ENCODE results near the gene CYS1. TPM values are rescaled to one million over a fixed set of nuclear protein-coding genes. Genes with fewer than 3 reads are reported as not detected.
"Not testable (repeated sequence)": the region's sequence is repeated elsewhere in the genome, so short reads cannot be mapped to it uniquely, and the experiment has no call there.

CYS1 gene
- total RNA-seq, 3 donors from 2014 or later = 0.58 to 5.1 (median 0.98) TPM

DNA sequence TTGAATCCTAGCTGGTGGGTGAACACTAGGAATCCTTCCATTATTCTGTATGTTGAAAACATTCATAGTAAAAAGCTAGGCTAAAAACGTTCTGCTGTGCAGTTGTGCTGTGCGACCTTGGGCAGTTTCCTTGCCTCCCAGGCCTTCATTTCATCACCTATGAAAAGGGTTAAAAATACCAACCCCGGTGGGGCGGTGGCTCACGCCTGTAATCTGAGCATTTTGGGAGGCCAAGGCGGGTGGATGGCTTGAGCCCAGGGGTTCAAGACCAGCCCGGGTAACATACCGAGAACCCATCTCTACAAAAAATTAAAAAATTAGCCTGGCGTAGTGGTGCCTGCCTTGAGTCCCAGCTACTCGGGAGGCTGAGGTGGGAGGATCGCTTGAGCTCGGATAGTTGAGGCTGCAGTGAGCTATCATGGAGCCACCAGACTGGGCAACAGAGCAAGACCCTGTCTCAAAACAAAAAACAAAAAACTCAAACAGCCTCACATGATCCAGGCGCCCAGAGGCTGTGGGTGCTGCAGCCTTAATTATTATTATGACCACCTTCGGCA is 39.5 kb upstream of the CYS1 start:
- peaks cover 33% of the 10 kb centered on the region for H3K4me1 ChIP-seq (ENCODE audit: low read depth)
- DNase-seq (peak in 1 of 3 donors; percentile 39), ATAC-seq (no peak)
- TF ChIP-seq, protein P1, sequence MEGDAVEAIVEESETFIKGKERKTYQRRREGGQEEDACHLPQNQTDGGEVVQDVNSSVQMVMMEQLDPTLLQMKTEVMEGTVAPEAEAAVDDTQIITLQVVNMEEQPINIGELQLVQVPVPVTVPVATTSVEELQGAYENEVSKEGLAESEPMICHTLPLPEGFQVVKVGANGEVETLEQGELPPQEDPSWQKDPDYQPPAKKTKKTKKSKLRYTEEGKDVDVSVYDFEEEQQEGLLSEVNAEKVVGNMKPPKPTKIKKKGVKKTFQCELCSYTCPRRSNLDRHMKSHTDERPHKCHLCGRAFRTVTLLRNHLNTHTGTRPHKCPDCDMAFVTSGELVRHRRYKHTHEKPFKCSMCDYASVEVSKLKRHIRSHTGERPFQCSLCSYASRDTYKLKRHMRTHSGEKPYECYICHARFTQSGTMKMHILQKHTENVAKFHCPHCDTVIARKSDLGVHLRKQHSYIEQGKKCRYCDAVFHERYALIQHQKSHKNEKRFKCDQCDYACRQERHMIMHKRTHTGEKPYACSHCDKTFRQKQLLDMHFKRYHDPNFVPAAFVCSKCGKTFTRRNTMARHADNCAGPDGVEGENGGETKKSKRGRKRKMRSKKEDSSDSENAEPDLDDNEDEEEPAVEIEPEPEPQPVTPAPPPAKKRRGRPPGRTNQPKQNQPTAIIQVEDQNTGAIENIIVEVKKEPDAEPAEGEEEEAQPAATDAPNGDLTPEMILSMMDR (IDR thresholded peaks at IDR 0.05) = no peak
- intact Hi-C loops (cut with DNase I, micrococcal nuclease) = loop anchor here in 1 of 2 donors (10.0 kb wide), 2 partner anchors 185 to 315 kb away; partner anchors contain the start of gene HPCAL1
- no peaks in the 10 kb centered on the region for H3K36me3 ChIP-seq (ENCODE audit: low read depth)
- no peaks in the 10 kb centered on the region for H3K9me3 ChIP-seq
- no peak overlapping the region for H3K4me3 ChIP-seq

DNA sequence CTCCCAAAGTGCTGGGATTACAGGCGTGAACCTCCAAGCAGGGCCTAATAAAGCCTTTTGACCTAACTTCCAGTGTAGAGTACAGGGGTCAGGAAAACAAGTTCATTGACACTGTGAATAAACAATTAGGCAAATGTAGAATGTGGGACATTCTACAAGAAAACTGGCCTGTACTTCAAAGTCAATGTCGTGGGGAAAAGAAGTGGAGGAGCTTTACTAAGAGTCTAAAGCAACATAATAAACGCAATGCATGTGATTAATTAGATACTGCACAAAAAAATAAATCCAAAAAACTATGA is 38.8 kb upstream of the CYS1 start:
- Histone ChIP-seq H3K36me3 (ENCODE audit: low read depth) (no peaks in the 10 kb centered on the region), H3K4me1 (ENCODE audit: low read depth) (peaks cover 28% of the 10 kb centered on the region), H3K9me3 (no peaks in the 10 kb centered on the region), H3K4me3 (no peak overlapping the region)
- DNase-seq = no peak
- no peak for ATAC-seq
- TF ChIP-seq, protein P1 (IDR thresholded peaks at IDR 0.05) = no peak
- intact Hi-C loops (cut with DNase I, micrococcal nuclease) = no loop called here

DNA sequence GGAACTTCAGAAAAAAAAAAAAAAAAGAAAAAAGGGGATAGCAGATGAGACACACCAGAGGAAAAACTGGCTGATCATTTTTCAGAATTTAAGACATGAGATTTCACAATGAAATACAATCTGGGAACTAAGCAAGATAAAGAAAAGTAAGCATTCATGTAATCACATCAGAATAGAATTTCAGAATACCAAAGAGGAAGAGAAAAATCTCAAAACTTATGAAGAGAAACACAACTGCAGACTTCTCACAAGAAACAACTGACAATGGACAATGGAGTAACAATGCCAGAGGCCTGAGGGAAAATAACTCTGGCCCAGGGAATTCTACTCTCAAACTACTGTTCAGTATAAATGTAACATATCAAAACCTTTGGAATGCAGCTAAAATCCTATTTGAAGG is 29.1 kb upstream of the CYS1 start:
- no peak overlapping the region for H3K4me3 ChIP-seq
- H3K9me3 ChIP-seq = no peaks in the 10 kb centered on the region
- TF ChIP-seq, protein P1 (IDR thresholded peaks at IDR 0.05) = no peak
- intact Hi-C loops (cut with DNase I, micrococcal nuclease) = no loop called here
- H3K4me1 ChIP-seq (ENCODE audit: low read depth) = no peaks in the 10 kb centered on the region
- no peaks in the 10 kb centered on the region for H3K36me3 ChIP-seq (ENCODE audit: low read depth)
- ATAC-seq (no peak), DNase-seq (no peak)

DNA sequence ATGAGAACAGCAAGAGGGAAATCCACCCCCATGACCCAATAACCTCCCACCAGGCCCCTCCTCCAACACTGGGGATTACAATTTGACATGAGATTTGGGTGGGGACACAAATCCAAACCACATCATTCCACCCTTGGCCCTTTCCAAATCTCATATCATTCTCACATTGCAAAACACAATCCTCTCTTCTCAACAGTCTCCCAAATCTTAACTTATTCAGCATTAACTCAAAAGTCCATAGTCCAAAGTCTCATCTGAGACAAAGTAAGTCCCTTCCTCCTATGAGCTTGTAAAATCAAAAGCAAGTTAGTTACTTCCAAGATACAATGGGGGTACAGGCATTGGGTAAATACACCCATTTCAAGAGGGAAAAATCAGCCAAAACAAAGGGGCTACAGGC is 24.7 kb upstream of the CYS1 start:
- H3K36me3 ChIP-seq (ENCODE audit: low read depth); ATAC-seq; H3K4me3 ChIP-seq; intact Hi-C loops (cut with DNase I, micrococcal nuclease); DNase-seq; H3K9me3 ChIP-seq; H3K4me1 ChIP-seq (ENCODE audit: low read depth): not testable (repeated sequence)

DNA sequence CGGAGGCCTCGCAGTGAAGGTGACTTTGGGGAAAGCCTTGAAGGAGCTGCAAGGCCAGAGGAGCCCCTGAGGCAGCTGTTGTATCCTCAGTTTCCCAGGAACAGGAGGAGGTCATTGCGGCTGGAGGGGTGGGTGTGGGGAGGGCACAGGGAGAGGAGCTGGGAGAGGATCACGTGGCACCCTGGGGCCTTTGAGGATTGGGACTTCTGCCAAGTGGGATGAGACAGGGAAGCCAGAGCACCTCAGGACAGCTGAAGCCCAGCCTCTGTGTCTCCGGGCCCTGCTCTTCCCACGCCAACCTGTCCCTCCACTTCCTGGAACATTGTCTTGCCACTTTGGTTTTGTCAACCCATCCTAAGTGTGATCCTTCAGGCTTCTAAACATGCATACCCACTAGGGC is 23.0 kb upstream of the CYS1 start:
- no peak overlapping the region for H3K4me3 ChIP-seq
- no peak for DNase-seq
- TF ChIP-seq, protein P1 (IDR thresholded peaks at IDR 0.05) = no peak
- H3K36me3 ChIP-seq (ENCODE audit: low read depth) = no peaks in the 10 kb centered on the region
- ATAC-seq = no peak
- intact Hi-C loops (cut with DNase I, micrococcal nuclease) = no loop called here
- H3K4me1 ChIP-seq (ENCODE audit: low read depth) = no peaks in the 10 kb centered on the region
- no peaks in the 10 kb centered on the region for H3K9me3 ChIP-seq

DNA sequence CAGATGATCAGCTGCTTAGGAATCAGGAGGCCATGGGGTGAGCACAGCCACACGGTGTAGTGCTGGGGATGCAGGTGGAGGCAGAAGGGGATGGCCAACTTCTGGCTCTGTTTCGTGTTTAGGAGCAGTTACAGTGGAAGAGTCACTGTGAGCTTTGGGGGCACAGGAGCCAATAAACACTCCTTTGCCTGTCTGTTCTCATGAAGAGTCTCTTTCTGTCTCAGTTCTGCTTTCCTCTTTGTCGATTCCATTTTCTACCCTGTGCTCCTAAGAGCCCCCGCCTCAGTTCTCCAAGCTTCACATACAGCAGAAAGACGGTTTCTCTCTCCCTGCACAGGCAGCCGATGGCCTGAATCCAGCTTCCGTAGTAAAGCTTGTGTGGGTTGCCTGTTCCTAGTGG is 21.3 kb upstream of the CYS1 start:
- DNase-seq = no peak
- no peak for ATAC-seq
- H3K4me1 ChIP-seq (ENCODE audit: low read depth) = no peaks in the 10 kb centered on the region
- no peaks in the 10 kb centered on the region for H3K36me3 ChIP-seq (ENCODE audit: low read depth)
- intact Hi-C loops (cut with DNase I, micrococcal nuclease) = no loop called here
- H3K4me3 ChIP-seq = no peak overlapping the region
- TF ChIP-seq, protein P1 (IDR thresholded peaks at IDR 0.05) = no peak
- H3K9me3 ChIP-seq = no peaks in the 10 kb centered on the region

All from mucosa of descending colon (tissue), 3 donors.